AML-193 (cell line): ENCODE data around the gene FRYL.
A peak's percentile ranks its signal among the peaks of the same experiment; 100 is the strongest.

Experiments
- DNase-seq, 2 experiments: peaks; one replicate each; lab custom pipeline; 2025; lab: John Stamatoyannopoulos, UW

FRYL gene

DNA sequence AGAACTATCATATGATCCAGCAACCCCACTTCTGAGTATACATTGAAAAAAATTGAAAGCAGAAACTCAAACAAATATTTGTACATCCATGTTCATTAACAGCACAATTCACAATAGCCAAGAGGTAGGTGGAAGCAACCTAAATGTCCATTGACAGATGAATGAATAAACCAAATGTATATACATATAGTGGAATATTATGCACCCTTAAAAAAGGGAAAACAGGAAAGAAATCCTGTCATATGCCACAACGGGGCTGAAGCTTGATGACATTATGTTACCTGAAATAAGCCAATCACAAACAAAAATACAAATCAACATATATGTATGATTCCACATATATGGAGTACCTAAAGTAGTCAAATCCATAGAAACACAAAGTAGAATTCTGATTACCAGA lies 222.1 kb downstream of the FRYL start:
- DNase-seq: no peak

DNA sequence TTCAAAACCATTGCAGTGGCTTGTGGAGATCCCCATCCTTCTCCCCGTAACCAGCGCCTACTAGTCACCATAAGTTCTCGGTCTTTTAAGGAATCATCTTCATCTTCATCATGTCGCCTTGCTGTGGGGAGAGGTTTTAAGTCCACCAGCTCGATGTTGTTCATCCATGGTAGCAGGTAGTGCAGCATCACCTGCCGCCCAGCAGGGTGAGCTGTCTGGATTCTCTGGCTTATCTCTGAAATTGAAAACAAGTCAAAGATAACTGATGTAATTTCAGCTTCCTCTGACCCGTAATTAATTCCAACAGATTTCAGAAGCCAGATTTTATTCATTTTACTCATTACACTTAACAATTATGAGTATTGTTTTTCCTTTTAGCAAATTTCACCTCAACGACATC lies 222.6 kb downstream of the FRYL start:
- DNase-seq: no peak

DNA sequence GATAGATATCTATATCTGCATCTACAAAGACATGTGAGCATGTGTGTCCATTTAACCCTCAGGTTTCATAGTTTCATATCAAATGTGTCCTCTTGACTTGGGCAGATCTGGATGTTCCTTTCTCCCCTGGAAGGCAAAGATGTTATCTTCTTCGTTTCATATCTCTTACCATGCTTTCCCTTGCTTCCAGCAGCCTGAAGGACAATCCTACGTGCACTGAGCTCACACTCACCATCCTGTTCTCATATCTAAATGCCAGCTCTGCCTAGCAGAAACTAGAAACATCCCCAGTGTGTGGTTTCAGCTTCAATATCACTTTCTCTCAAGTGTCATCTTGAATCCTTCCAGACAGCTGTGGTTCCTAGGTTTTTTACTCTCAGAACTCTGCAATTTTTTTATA lies 223.8 kb downstream of the FRYL start:
- DNase-seq: no peak

DNA sequence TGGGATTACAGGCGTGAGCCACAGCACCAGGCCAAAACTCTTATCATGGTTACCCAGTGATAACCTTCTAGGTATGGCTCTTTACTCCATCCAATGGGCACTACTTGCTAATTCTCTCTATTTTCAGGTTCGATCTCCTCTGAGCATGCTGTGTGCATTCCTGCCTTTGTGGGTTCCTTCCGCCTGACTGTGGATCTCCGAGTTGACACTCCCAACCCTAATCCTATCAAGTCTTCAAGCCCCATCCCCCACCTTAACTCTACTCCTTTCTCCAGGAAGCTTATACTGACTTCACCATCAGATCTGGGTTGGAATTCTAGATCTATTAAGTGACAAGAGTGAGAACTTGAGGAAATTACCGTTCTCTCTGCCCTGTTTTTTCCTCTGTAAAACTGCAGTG lies 225.5 kb downstream of the FRYL start:
- no peak for DNase-seq

DNA sequence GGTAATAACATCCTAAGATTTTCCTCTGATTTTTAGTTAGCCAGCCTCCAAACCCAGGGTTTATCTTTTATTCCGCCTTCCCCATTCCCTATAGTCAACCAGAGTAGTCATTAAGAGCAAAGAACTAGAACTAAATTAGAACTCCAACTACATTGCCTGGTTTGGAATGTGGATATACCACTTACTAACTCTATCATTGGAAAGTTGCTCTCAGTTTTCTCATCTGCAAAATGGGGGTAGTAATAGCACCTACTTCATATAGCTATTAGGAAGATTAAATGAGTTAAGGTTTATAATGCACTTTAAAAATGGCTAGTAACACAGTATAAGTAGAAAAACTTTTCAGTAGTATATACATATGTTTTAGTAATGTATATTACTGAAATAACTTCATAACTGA lies 226.4 kb downstream of the FRYL start:
- no peak for DNase-seq

DNA sequence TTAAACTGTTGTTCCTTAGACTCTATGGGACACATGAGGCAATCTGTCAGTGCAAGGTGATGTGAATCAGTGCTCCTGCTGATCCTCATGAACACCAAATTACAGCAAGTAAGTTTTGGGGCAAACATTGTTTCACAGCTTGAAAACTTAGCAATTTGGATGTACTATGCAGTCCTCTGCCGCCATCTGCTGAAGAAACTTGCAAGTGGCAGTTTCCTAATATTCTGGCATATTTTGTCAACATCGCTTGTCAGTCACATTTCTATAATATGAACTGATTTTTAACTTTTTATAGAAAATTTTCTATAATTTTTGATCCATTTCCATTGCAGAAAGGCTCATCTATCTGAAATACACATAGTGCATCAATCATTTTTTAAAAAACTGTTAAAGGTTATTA lies 233.7 kb downstream of the FRYL start:
- DNase-seq: peak; percentile 28 to 57

DNA sequence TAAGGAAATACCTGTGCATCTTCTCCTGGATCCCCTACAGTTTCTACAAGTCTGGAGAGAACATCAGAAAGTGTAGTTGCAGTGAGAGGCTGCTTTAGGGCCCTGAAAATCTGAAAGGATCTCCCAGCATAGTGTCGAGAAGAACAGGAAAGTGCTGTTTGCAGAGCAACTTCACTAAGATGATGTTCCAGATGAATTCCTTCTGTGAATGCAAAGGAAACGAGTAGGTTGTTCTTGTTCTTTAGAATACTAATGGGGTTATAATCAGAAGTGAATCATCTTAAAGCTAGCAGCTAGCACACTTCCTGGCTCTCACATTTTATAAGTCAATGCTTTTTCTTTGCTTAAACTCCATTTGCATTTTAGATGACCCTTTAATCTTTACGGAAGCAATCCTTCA lies 236.3 kb downstream of the FRYL start:
- no peak for DNase-seq

DNA sequence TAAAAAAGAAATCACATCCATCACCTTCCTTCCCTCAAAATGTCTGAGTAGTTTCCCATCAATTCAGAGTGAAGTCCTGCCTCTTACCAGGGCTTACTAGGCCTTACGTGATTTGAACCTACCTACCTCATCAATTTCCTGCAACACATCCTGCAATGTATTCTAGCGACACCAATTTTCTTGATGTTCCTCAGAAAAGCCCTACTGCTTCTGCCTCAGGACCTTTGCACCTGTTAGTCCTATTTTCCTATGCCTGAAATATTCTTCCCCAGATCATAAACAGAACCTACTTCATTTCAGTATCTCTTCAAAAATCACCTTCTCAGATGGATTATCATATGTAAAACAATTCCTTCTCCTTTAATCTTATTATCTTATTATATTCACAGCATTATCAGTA lies 237.2 kb downstream of the FRYL start:
- DNase-seq: no peak

DNA sequence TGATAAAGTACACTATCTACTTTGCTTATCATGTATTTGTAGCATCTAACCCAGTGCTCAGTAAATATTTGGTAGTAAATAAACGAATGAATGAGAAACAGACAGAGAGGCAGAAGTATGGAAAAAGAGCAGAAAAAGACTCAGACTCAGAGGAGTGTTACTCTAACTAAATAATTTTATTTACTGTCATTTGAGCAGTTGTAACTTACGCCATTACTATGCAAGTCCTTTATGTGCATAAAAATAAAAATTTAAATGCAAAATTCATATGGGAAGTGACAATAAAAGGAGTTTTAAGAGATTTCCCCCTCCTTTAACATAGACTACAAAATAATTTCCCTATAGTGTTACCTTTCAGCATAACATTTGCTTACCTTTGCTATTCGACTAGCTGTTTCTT lies 240.5 kb downstream of the FRYL start:
- no peak for DNase-seq

DNA sequence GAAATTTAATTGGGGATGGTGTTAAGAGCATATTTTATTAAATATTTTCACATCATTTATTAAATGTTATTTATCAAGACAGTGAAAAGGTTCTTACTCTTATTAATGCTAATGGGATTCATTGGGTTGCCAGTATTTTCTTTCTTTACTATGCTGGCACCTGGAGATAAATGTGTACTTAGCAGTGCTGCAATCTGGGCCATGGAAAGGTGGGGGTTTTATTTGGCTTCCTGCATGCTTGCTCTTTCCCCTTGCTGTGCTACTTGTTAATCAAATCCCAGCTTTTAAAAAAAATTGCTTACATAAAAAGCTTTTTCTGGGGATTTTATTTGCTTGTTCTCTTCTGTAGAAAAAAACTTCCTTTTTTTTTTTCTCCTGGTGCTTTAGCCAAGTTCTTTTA lies 241.7 kb downstream of the FRYL start:
- DNase-seq: no peak

DNA sequence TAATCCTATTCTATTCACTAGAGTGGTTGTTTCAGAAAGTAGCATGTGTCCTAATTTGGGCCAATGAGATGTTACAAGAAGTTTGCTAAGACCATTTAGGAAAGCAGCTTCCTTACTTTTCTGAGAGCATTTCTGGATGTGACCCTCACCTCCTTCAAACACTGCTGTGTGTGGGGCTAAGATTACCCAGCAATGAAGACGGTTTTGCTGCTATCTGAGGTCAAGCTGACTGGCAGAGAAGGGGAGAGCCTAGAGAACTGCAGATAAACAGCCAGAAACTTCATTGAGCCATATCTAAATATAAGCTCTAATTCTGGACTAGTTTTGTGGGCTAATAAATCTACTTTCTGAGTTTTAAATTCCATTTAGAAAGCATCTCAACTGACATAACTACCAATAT lies 253.7 kb downstream of the FRYL start:
- DNase-seq: no peak

DNA sequence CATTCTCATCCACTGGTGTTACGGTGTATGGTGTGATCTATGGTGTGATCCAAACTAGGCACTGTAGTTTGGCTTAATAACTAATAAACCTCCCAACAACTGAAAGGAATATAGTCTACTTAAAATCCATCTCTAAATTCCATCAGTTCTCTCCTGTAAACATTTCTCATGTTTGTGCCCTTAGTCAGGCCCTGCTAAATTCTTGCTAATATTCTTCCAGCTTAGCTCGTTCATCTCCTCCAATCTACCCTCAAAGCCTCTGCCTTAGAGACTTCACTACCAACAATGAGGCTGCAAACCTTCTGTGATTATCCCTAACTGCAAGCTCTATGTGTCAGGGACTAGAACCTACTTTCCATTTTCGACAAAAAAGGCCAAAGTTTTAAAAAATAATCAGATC lies 261.9 kb downstream of the FRYL start:
- no peak for DNase-seq

DNA sequence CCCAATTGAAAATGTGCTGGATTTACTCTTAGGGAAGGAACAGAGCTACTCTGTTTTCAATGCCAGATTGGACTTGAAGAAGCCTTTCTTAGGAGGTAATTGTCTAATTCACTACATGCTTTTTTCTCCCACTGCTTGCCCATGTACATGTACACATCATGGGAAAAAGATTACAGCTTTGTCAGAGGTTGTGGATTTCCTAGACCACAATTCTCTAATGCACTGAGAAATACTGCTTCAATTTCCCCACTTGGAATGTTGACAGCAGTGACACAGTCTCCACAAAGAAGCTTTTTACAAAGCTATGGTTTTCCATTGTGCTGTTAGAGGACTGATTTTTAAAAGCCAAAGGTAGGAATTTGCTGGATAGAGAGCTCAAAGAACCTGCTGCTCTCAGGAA lies 270.5 kb downstream of the FRYL start:
- DNase-seq: no peak

DNA sequence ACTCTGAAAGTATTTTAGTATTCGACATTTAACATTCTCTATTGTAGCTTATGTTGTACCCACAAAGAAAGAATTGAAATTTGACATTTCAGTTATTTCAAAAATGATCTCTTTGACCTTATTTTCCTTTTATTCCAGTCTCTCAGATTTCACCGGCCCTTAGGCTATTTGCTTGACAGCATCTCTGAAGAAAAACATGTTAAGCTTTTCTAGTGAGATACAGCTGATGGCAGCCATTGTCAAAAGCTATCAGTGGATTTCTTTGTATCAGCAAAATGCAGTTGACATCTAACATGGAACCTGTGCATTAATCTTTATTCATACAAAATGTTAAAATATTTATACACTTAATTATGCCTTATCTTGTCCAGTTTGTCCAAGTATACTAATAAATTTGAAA lies 273.4 kb downstream of the FRYL start:
- DNase-seq: no peak

DNA sequence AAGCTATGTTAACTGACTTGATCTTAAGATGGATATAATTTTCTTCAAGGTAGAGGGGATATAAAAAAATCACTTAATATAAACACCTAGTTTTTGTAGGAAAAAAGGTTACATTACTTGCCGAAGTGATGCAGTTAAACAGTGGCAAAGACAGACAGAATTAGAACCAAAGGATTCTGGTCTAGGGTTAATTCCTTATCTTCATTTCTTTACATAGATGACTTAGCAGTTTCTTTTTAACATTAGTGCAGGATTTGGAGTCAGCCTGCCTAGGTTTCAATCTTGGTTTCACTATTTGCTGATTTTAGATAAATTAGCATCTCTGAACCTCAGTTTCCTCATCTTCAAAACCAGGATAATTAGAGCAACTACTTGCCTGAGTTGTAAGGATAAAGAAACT lies 275.7 kb downstream of the FRYL start:
- DNase-seq: no peak

DNA sequence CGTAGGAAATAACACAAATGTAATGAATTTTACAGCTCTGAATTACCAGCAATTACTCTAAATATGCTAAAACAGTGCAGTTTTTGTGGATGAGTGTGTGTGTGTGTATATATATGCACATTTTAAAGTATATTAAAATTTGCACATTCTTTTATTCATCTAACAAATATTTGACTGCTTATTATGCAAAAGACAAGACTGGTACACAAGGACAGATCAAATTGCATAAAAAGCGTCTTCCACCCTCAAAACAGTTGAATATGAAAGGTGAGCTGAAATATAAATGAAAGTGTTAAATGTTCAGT lies 276.1 kb downstream of the FRYL start:
- no peak for DNase-seq

DNA sequence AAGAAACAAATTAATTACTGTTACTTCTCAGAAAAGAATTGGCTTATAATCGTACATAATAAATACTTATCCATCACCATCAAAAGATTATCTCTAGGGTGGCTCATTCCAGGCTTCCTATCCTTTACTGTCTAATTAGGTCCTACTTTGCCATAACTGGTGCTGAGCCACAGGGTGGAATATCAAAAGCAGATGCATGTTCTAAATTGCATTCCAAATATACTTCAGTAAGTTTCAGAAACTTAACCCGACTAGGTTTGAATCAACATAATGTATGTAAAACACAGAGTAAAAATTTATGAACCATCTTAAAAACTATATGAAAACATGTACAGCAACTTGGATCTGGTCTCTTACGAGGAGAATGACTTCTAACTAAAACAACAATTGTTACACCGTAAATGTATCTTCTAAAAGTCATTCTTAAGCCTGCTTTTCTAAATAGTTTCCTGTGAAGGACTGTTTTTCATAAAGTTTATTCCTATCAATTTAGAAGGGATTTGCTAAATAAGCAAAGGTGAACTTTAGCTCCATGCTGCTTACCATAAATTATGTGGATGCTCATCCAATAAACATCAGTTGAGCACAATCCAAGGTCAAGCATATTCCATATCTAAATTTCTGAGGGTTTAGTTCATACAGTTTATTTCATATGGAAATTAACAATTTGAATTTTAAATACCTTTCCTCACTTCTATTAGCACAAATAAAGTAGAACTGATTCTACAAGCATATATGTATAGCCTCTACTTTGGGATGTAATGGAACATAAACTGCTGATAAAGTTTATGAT lies 276.6 kb downstream of the FRYL start:
- DNase-seq: no peak

DNA sequence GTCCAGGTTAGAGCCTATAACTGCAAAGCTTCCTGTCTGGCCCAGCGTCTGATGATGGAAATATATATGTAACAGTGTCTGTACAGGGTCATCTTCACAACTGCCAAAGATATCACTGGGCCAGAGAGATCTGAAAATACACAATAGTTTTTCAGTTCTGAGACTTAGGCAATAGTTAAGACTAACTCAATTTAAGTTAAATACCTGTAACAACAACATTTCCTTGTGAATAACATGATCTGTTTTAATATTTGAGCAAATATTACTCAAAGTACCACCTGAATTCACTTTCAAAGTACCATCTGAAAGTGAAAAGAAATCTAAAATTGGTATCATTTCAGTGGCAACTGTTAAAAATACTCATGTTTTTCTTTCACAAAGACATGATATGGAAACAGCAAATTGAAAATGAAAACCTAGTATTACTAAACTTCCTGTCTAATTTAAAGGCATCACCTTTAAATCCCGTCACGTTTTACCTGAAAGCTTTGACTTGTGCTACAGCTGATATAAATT lies 280.5 kb downstream of the FRYL start:
- DNase-seq: no peak

DNA sequence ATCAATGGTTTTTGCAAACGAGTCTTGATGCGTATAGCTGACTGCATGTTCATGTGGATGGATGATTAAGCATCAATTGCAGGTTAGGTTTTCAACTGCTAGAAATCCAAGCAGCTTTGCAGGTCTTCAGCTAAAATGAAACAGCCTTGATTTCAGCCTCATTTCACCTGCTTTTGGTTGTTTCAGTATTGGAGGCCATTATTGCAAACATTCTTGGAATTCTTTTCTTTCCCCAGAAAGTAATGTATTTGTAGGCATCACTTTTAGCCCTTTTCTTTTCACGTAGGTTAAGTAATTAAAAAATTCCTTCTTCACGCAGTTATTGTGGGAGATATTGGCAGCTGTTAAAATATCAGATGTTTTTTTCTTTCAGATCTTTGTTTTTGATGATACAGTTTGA lies 281.2 kb downstream of the FRYL start:
- DNase-seq: no peak

DNA sequence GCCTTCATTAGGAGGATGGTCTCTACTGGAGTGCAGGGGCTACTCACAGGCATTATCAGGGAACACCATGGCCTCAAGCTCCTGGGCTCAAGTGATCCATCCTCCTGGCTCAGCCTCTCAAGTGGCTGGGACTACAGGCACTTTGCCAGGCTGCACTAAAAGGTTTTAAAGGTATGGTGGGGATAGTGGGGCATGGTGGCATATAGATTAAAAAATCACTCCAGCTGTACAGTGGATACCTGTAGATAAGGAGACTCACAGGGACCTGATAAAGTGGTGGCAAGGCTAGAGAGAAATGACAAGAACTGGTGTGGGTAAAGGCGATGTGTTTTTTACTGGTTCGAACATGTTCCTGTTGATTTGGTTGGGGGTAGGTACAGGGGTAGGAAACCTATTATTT lies 284.1 kb downstream of the FRYL start:
- DNase-seq: no peak

DNA sequence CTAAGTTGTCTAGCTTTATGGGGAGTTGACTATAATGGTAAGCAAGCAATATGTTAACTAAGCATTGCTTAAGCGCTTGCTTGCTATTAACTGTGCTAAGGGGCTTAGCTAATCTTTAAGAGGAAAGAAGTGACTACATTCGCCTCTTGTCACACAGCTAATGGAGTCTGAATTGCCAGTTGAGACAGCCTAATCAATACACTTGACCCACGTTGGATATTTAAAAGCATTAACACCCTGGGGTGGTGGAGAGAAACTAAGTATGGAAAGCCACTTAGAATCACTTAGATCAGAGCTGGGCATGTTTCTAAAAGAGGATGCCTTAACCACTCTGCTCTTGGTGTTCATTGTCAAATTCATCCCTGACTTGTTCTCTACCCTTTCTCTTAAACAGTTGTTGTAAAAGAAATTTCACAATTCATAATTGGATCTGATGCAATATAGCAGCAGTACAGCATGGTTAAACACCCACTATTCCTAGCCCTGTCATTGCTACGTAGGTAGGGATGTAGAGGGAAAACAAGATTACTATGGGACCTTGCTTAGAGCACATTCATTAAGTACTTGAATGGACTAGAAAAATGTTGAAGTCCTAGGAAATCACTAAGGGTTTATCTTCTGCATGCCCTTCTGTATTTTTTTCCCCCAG lies 286.5 kb downstream of the FRYL start:
- DNase-seq: peak in 1 of 2 experiments; percentile 8

DNA sequence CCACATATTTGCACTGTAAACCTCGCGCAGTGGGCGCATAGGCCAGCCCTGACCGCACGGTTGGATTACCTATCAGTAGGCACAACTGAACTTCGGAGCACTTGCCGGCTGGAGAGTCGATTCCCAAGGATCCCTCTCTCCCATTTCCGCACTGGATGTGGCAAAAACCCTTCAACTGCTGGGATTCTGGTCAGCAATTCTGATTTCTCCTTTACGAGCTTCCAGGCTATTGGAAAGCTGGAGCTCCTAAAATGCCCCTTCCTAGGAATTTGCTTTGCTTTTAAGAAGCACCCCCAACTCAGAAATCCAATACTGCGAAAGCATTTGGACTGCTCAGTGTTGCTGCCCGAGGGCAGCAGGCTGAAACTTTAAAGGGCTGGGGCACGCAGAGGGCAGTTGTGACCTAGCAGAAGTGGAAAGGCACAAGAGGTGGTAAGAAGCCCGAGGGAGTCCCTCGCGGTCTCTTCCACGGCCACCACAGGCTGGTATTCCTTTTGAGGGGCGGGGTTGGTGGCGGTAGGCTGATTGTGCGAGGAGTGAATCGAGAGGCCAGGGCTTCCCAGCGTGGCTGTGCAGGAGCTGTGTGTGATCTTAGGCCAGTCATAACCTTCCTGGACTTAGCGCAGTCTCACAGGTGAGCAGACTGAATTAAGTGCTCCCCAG lies 288.4 kb downstream of the FRYL start:
- DNase-seq: no peak
